Caco-2 (cell line): ENCODE results near the gene DGKE. TPM values are rescaled to one million over a fixed set of nuclear protein-coding genes. Genes with fewer than 3 reads are reported as not detected.

Source experiments
- BruUV-seq: library from RNA; stranded (reverse); fragments of 400-500 nt; replicated peaks from 2 replicates; lab custom pipeline; 2021; lab: Mats Ljungman, UMichigan
- CTCF ChIA-PET: fragments of 300-600 bp; sonication (Branson Sonifier 250); formaldehyde crosslinking; loops from one replicate; lab custom pipeline; 2022; ENCODE audit warnings: antibody characterized with exemption; lab: Charles Lee
- POLR2A ChIA-PET: fragments of 300-600 bp; sonication (Branson Sonifier 250); formaldehyde crosslinking; loops from one replicate; lab custom pipeline; 2022; ENCODE audit warnings: antibody characterized with exemption; lab: Charles Lee
- DNase-seq, 2 experiments: peaks; one replicate each; pipeline versions ENCODE4 v3.0.0 to v3.0.0-alpha.2; 2020 to 2022
- H3K27me3 ChIP-seq: replicated peaks from 2 replicates; pipeline ENCODE4 v1.6.0; 2011; ENCODE audit warnings: low read length; ENCODE audit not compliant: control insufficient read depth, insufficient read depth
- H3K36me3 ChIP-seq: 2 replicates; pipeline ENCODE4 v1.5.1; 2011; ENCODE audit warnings: low read length; ENCODE audit not compliant: control insufficient read depth, insufficient read depth
- H3K4me1 ChIP-seq: fragments of 250-450 bp; sonication (Bioruptor Pico); 2 replicates; pipeline ENCODE4 v1.5.1; 2020; ENCODE audit warnings: mild to moderate bottlenecking
- H3K4me3 ChIP-seq: 2 replicates; pipeline ENCODE4 v1.5.1; 2011; ENCODE audit warnings: low read depth, mild to moderate bottlenecking, control low read depth, low read length
- H3K9me3 ChIP-seq: fragments of 250-450 bp; sonication (Bioruptor Pico); 2 replicates; pipeline ENCODE4 v1.5.1; 2020; ENCODE audit warnings: mild to moderate bottlenecking, moderate library complexity
- H3K27ac Mint-ChIP-seq: one replicate; pipeline ENCODE4 v1.8.0; 2022; ENCODE audit warnings: mixed read lengths; ENCODE audit not compliant: unreplicated experiment
- H3K27me3 Mint-ChIP-seq: one replicate; pipeline ENCODE4 v1.8.0; 2022; ENCODE audit warnings: mixed read lengths; ENCODE audit not compliant: insufficient read depth, unreplicated experiment
- H3K36me3 Mint-ChIP-seq: one replicate; pipeline ENCODE4 v1.8.0; 2022; ENCODE audit warnings: mild to moderate bottlenecking, mixed read lengths; ENCODE audit not compliant: insufficient read depth, unreplicated experiment
- H3K4me1 Mint-ChIP-seq: one replicate; pipeline ENCODE4 v1.8.0; 2022; ENCODE audit warnings: low read depth, mixed read lengths; ENCODE audit not compliant: unreplicated experiment
- H3K4me3 Mint-ChIP-seq: one replicate; pipeline ENCODE4 v1.8.0; 2022; ENCODE audit warnings: mild to moderate bottlenecking, moderate library complexity, mixed read lengths; ENCODE audit not compliant: unreplicated experiment
- H3K9me3 Mint-ChIP-seq: one replicate; pipeline ENCODE4 v1.8.0; 2022; ENCODE audit warnings: mixed read lengths; ENCODE audit not compliant: unreplicated experiment
- CTCF ChIP-seq, 2 experiments: fragments of 200-600 bp in 1 of 2; IDR thresholded peaks; 1 replicate in 1 of 2; 2 replicates in 1 of 2; pipeline versions ENCODE4 v1.5.1 to v1.8.0; 2011 to 2022; ENCODE audit warnings: antibody characterized with exemption in 1 of 2, control low read depth in 1 of 2, inconsistent platforms in 1 of 2, low read depth in 1 of 2, low read length in 1 of 2, mild to moderate bottlenecking in 1 of 2, moderate library complexity in 1 of 2; ENCODE audit not compliant: insufficient read depth in 1 of 2, severe bottlenecking in 1 of 2, unreplicated experiment in 1 of 2
- intact Hi-C: fragments of 100-400 bp; cut with micrococcal nuclease; formaldehyde crosslinking; loops from one replicate; pipeline ENCODE4 v1.10.0; 2022; ENCODE audit not compliant: unreplicated experiment
- total RNA-seq: library from RNA; stranded (reverse); gene quantifications from 2 replicates; pipeline ENCODE4 v1.2.3, GENCODE V29; 2022

DGKE gene
- total RNA-seq, 1 experiment from 2014 or later = 15.5 TPM

DNA sequence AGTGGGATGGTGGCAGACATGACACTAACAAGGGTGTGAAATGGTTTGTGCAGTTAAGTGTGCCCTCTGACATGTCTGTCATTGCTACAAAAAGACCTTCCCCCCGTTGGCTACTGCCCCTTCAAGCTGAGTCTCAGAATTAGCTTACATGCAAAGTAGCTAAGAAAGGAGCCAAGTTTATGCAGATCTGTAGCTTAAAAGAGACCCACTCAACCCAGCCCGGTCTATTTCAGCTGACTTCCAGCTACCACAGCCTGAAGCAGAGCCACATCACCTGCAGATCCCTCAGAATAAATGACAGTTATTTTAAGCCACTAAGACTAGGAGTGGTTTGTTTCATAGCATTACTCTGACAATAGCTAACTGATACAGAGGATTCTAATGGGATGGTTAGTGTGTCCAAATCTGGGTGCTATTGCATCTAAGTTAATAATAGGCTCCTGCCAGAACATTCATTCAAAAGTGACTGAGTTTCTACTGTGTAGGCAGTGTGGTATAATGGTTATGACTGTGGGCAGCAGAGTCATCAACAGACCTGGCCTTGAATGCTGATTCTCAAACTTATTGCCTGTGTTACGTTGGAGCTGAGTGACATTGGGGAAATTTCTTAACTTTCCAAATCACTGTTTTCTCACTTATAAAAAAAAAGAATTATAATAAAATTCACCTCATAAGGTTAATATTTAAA is 12.0 kb upstream of the DGKE start:
- CTCF ChIA-PET = no interaction called here
- peaks cover 3% of the 10 kb centered on the region for H3K27me3 Mint-ChIP-seq
- intact Hi-C loops = no loop called here
- no peak overlapping the region for H3K4me3 Mint-ChIP-seq
- no peaks in the 10 kb centered on the region for H3K9me3 Mint-ChIP-seq
- H3K4me1 Mint-ChIP-seq = peaks cover 6% of the 10 kb centered on the region
- no peak for DNase-seq
- peaks cover 4% of the 10 kb centered on the region; the same call in 1 of the 2 replicates for H3K4me1 ChIP-seq
- POLR2A ChIA-PET = interaction anchor here (0.5 kb wide), 1 partner anchor 157 kb away, joined by 4 read pairs; no protein-coding TSS in a partner anchor
- no peaks in the 10 kb centered on the region for H3K36me3 Mint-ChIP-seq
- H3K27ac Mint-ChIP-seq = no peak overlapping the region
- no peak for TF ChIP-seq CTCF (IDR thresholded peaks at IDR 0.05; ENCODE audit: insufficient read depth in 1 of 2, low read depth in 1 of 2, low read length in 1 of 2, severe bottlenecking in 1 of 2, unreplicated experiment in 1 of 2)
- no peaks in the 10 kb centered on the region for H3K9me3 ChIP-seq
- no TSS peak for BruUV-seq
- no peaks in the 10 kb centered on the region for H3K27me3 ChIP-seq
- no peak overlapping the region for H3K4me3 ChIP-seq
- H3K36me3 ChIP-seq = no peaks in the 10 kb centered on the region

GRCh38 chr17:56822725-56823124 is 11.2 kb upstream of the DGKE start:
- H3K27ac Mint-ChIP-seq = no peak overlapping the region
- no TSS peak for BruUV-seq
- Histone ChIP-seq H3K4me1 (peaks cover 4% of the 10 kb centered on the region; the same call in 1 of the 2 replicates), H3K4me3 (no peak overlapping the region), H3K9me3 (no peaks in the 10 kb centered on the region), H3K36me3 (no peaks in the 10 kb centered on the region), H3K27me3 (no peaks in the 10 kb centered on the region)
- H3K27me3 Mint-ChIP-seq = peaks cover 3% of the 10 kb centered on the region
- CTCF ChIA-PET = no interaction called here
- intact Hi-C loops = no loop called here
- H3K9me3 Mint-ChIP-seq = no peaks in the 10 kb centered on the region
- H3K36me3 Mint-ChIP-seq = no peaks in the 10 kb centered on the region
- POLR2A ChIA-PET = no interaction called here
- TF ChIP-seq CTCF (IDR thresholded peaks at IDR 0.05; ENCODE audit: insufficient read depth in 1 of 2, low read depth in 1 of 2, low read length in 1 of 2, severe bottlenecking in 1 of 2, unreplicated experiment in 1 of 2) = no peak
- H3K4me1 Mint-ChIP-seq = peaks cover 6% of the 10 kb centered on the region
- no peak for DNase-seq
- H3K4me3 Mint-ChIP-seq = no peak overlapping the region

- intact Hi-C loops = no loop called here
- no peak overlapping the region for H3K27ac Mint-ChIP-seq
- no peak for DNase-seq
Measured at GRCh38 chr17:56823848-56824247, 10.1 kb upstream of the DGKE start.

More at GRCh38 chr17:56823848-56824247, 10.1 kb upstream of the DGKE start:
- peaks cover under 1% of the 10 kb centered on the region for H3K27me3 Mint-ChIP-seq
- no peaks in the 10 kb centered on the region for H3K9me3 ChIP-seq
- TF ChIP-seq CTCF (IDR thresholded peaks at IDR 0.05; ENCODE audit: insufficient read depth in 1 of 2, low read depth in 1 of 2, low read length in 1 of 2, severe bottlenecking in 1 of 2, unreplicated experiment in 1 of 2) = no peak
- H3K9me3 Mint-ChIP-seq = no peaks in the 10 kb centered on the region
- H3K4me3 Mint-ChIP-seq = no peak overlapping the region
- H3K4me3 ChIP-seq = no peak overlapping the region
- BruUV-seq = no TSS peak
- H3K36me3 ChIP-seq = no peaks in the 10 kb centered on the region
- ChIA-PET CTCF (interaction anchor here (1.0 kb wide), 1 partner anchor 43 kb away, joined by 3 read pairs; no protein-coding TSS in a partner anchor), POLR2A (no interaction called here)
- H3K4me1 Mint-ChIP-seq = peaks cover 6% of the 10 kb centered on the region
- no peaks in the 10 kb centered on the region for H3K27me3 ChIP-seq
- no peaks in the 10 kb centered on the region for H3K36me3 Mint-ChIP-seq
- H3K4me1 ChIP-seq = peaks cover 4% of the 10 kb centered on the region; the same call in 1 of the 2 replicates
